GM12892 (cell line): Measurements from ENCODE around the gene SPATA32.

Experiments
- POLR2AphosphoS5 ChIP-seq: IDR thresholded peaks from 2 replicates; pipeline ENCODE4 v1.6.1; 2011; ENCODE audit warnings: low read depth, low read length, control low read depth
- TAF1 ChIP-seq: IDR thresholded peaks from 2 replicates; pipeline ENCODE4 v1.6.1; 2011; ENCODE audit warnings: low read depth, mild to moderate bottlenecking, control low read depth, low read length, borderline replicate concordance

- TF ChIP-seq POLR2AphosphoS5, result no peak
- 0 out of 2 replicates have a peak, but pooled peaks have one; percentile 29 for TF ChIP-seq TAF1
Observed at GRCh38 chr17:45228763-45229539, 32.9 kb downstream of the SPATA32 start.
